Right renal cortex interstitium (tissue), 3 donors: ENCODE measurements around the gene HOXA10. TPM values are rescaled to one million over a fixed set of nuclear protein-coding genes. Genes with fewer than 3 reads are reported as not detected.

ENCODE experiments used
- polyA plus RNA-seq, 3 donors: library from polyadenylated mRNA; unstranded; fragments of 120-200 nt; gene quantifications; one replicate each; pipeline ENCODE4 v1.2.1, GENCODE V29; 2013; ENCODE audit not compliant: insufficient read length in 3 of 3

HOXA10 gene
- polyA plus RNA-seq, 3 donors = 130 to 142 (median 140) TPM

Other genes with a start within 250 kb of the HOXA10 start
- 1 to 10 TPM; 2.3 to 2.5 (median 2.4) TPM for gene HOXA1, start 78.3 kb downstream of the HOXA10 start, polyA plus RNA-seq
- 1 to 10 TPM; 6.7 to 8.5 (median 7.1) TPM for gene HOXA2, start 71.6 kb downstream of the HOXA10 start, polyA plus RNA-seq
- 10 to 100 TPM; 15.7 to 22.5 (median 17.3) TPM for gene HOXA4, start 43.6 kb downstream of the HOXA10 start, polyA plus RNA-seq
- 10 to 100 TPM; 59.7 to 73.7 (median 63.8) TPM for gene HOXA5, start 30.6 kb downstream of the HOXA10 start, polyA plus RNA-seq
- gene HOXA6, start 26.5 kb downstream of the HOXA10 start, polyA plus RNA-seq = 10 to 100 TPM; 18.7 to 24.4 (median 22.0) TPM
- 10 to 100 TPM; 23.7 to 32.8 (median 29.3) TPM for gene HOXA3, start 21.7 kb downstream of the HOXA10 start, polyA plus RNA-seq
- 10 to 100 TPM; 24.8 to 27.6 (median 26.1) TPM for gene HOXA7, start 17.6 kb downstream of the HOXA10 start, polyA plus RNA-seq
- 100 to 1,000 TPM in 1 of 3 donors, 10 to 100 TPM in 2; 85.6 to 118 (median 95.9) TPM for gene HOXA9, start 8.8 kb downstream of the HOXA10 start, polyA plus RNA-seq
- 10 to 100 TPM; 33.0 to 35.3 (median 34.6) TPM for gene HOXA11, start 10.9 kb upstream of the HOXA10 start, polyA plus RNA-seq
- under 1 TPM in 2 of 3 donors, not detected in 1; 0.06 TPM for gene HOXA13, start 25.8 kb upstream of the HOXA10 start, polyA plus RNA-seq
- gene EVX1, start 68.5 kb upstream of the HOXA10 start, polyA plus RNA-seq = under 1 TPM; 0.04 to 0.11 (median 0.06) TPM